Measurements from ENCODE around the gene ZNF516.
"Not testable (repeated sequence)": the region's sequence is repeated elsewhere in the genome, so short reads cannot be mapped to it uniquely, and the experiment has no call there.

ZNF516 gene

GRCh38 chr18:76490670-76491472, 4.2 kb downstream of the ZNF516 start:
- DNase-seq: peak; percentile 15 to 47

DNA sequence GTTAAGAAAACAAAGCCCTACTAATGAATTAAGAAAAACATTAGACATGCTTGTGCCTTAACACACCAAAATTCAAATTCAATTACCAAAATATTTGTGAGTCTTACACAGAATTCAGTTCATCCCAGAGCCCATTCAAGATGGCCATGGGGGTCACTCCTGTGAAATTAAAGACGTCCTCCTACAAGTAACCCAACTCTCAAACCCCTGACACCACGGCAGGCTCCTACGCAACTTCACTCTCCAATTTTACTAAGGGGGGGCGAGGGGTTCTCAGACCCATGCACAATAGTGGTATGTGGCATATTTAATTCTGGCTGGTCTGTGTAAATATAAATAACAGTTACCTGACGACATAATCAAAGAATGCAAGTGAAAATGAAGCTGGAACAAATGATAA, 5.0 kb downstream of the ZNF516 start:
- no peak for DNase-seq

DNA sequence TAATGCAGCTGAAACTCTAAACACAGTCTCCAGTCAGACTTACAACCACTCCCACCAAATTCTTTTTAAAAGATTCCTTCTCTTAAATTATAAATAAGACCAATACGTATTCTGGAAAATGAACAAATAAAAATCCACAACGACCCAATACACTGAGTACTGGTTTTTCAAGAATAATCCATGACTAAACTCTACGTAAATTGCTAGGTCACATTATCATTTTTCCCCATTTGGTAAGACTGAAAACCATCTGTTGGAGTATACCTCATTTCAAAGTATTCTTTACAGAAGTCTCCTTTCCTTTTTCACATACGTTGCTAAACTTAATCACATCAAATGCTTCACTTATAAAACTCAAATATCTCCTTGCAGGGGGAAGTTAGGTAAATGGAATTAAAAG, 6.0 kb downstream of the ZNF516 start:
- DNase-seq: no peak

GRCh38 chr18:76488190-76488589, 6.9 kb downstream of the ZNF516 start:
- DNase-seq: peak; percentile 72 to 81

DNA sequence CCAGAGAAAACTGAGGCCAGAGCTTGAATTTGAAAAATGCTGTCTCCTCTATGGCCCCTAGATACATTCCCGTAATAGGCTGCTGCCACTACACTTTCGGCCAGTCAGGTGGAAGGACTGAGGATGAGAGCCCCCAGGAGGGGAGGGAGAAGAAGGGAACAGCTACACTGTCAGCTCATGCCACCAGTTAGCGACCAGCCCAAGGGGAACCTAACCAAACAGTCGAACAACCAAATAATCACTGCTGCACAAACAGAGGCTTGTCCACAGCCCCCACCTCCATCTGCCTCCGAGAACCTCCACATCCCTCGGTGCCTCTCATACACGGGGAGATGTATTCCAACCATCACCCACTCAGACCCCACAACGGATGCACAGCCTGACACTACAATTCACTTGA, 7.3 kb downstream of the ZNF516 start:
- DNase-seq: peak; percentile 14 to 57

DNA sequence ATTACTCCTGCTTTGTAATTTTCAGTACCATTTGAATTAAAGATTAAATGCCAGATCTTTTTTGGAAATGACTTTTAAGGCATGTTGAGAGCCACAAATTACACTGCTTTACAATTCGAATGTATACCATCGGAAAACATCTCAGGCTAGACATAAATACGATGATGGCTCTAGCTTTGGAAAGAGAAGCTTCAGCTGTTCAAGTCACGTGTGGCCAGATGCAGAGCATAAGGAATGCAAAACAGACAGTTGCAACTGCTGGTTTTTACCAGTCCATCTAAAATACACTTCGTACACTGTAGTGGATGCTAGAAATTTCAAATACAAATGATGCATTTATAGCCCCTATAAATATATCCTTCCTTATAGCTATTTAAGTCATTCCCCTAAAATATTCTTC, 8.0 kb downstream of the ZNF516 start:
- peak; percentile 51 to 69 for DNase-seq

GRCh38 chr18:76486574-76486973, 8.5 kb downstream of the ZNF516 start:
- DNase-seq: no peak

- DNase-seq: no peak
Measured at GRCh38 chr18:76486038-76486437, 9.0 kb downstream of the ZNF516 start.

- no peak for DNase-seq
Measured at GRCh38 chr18:76484749-76485387, 10.2 kb downstream of the ZNF516 start.

- DNase-seq: no peak
Measured at GRCh38 chr18:76483780-76484179, 11.3 kb downstream of the ZNF516 start.

DNA sequence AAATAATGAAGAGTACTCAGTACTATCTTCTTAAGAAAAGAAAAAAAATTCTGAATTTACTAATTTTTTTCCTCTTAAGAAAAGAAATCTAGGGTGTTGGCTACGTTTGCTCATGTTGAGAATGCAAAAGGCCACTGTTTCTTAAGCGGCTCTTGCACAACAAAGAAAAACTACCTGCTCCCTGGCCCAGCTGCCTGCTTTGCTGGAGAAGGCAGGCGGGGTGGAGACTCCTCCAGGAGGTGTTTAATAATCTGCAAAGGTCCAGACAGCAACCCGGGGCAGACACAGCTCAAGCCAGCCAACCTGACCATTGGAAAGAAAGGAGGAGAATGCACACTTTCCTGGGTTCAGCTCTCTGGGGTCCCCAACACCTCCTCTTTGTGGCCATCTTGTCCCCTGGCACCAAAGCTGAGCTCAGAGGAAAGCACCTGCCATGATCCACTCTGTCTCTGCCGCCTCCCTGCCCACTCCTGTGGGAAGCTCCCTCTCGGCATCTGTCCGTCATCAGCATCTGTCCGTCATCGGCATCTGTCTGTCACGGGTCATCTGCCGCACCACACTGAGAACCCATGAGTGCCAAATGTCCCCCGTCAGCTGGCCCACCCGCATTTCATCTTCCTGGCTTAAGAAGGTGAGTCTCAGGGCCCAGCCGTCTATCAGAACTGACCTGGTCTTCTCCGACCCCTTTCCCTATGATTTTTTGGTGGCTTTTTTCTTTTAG, 11.9 kb downstream of the ZNF516 start:
- DNase-seq: no peak

GRCh38 chr18:76482267-76482666, 12.8 kb downstream of the ZNF516 start:
- DNase-seq: no peak

- no peak for DNase-seq
Measured at GRCh38 chr18:76480913-76481312, 14.1 kb downstream of the ZNF516 start.

DNA sequence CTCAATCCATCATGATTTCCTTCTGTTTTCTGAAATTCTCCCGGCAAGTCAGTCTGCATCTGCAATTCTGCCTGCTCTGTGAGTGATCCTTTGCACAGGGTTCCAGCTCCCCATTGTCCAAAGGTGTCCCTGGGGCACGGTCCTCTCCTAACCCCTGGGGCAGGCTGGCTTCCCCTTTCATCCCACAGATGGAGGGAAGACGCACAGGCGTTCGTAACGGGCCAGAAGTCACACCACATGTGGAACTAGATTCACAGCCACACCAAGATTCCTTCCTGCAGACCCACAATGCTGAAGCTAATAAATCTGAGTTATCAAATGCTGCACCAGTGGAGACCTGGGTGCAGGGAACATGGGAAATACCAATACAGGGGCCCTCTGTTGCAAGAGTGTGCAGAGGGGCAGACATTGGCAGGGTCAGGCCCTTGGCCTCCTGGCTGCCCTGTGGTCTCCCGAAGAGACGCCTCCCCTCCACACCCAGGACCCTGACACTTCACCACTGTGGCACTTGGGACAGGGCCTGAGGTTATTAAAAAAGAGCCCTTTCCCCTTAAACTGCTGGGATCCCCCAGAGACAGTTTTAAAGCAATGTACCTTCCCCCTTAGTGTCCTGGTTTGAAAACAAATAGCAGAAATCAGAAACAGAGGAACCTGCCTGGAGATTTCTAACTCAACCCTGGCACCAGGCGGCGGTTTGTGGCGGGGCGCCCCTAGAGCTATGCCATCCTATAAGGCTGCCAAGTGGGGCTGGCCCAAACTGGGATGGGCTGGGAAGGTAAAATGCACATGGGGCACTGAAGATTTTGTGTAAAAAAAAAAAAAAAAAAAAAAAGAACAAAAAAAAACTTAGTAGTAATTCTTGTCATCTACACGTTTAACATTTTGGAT, 15.4 kb downstream of the ZNF516 start:
- no peak for DNase-seq

GRCh38 chr18:76476665-76477561, 18.1 kb downstream of the ZNF516 start:
- DNase-seq: no peak

- DNase-seq: no peak
Measured at GRCh38 chr18:76475450-76476194, 19.4 kb downstream of the ZNF516 start.

DNA sequence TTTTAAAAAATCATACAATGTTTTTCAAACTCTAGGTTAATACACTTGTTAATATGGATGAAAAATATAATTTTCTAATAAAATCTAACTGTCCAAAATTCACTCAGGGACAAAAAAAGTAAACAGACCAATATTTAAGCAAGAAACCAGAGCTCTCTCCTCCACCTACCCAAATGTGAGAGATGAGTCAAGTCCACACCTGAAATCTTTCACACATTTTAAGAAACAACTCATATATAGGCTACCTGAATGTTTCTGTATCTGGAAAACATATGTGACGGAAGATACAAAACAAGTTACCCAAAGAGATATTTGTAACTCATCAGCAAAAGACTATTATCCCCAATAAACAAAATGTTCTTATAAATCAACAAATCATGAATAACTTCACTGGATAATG, 20.2 kb downstream of the ZNF516 start:
- DNase-seq: no peak

DNA sequence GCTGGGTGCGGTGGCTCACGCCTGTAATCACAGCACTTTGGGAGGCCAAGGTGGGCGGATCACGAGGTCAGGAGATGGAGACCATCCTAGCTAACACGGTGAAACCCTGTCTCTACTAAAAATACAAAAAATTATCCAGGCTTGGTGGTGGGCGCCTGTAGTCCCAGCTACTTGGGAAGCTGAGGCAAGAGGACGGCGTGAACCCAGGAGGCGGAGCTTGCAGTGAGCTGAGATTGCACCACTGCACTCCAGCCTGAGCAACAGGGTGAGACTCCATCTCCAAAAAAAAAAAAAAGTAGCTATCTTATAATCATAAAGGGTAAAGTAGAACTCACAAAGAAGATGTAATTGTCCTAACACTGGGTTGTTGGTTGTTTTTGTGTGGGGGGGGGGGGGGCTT, 21.5 kb downstream of the ZNF516 start:
- DNase-seq: not testable (repeated sequence)

GRCh38 chr18:76472829-76473228, 22.2 kb downstream of the ZNF516 start:
- DNase-seq: no peak

GRCh38 chr18:76471593-76471992, 23.4 kb downstream of the ZNF516 start:
- DNase-seq: no peak

Data from NCI-H526 (cell line).